Activated CD4-positive, alpha-beta T cell treated with anti-CD3 and anti-CD28 coated beads, Interleukin-2, amount 50 U/mL, for 24 hours (primary cell): Measurements from ENCODE around the gene PRKAR1B.

Source experiments
- DNase-seq, 2 donors: peaks; one replicate each; pipeline ENCODE4 v3.0.0-alpha.2; 2020; ENCODE audit warnings: low read depth in 1 of 2, low spot score in 1 of 2

Gene PRKAR1B

GRCh38 chr7:727104-727805 lies at the start of gene PRKAR1B:
TSS of gene PRKAR1B (minus strand) at chr7:727281. CDS start at chr7:711505, 15,776 bp downstream.
- DNase-seq, result peak in 1 of 2 donors; percentile 26

GRCh38 chr7:776381-776780 lies 49.3 kb upstream of the PRKAR1B start:
- DNase-seq, result no peak

- peak; percentile 50 to 56 for DNase-seq
Measured at GRCh38 chr7:774161-775109, 47.4 kb upstream of the PRKAR1B start.

- no peak for DNase-seq
Measured at GRCh38 chr7:773622-773915, 46.5 kb upstream of the PRKAR1B start.

GRCh38 chr7:772861-773621 lies 46.0 kb upstream of the PRKAR1B start:
- DNase-seq, result no peak

GRCh38 chr7:772392-772791 lies 45.3 kb upstream of the PRKAR1B start:
- no peak for DNase-seq

GRCh38 chr7:772005-772294 lies 44.9 kb upstream of the PRKAR1B start:
- no peak for DNase-seq

- DNase-seq, result no peak
Measured at GRCh38 chr7:771234-772004, 44.3 kb upstream of the PRKAR1B start.

- DNase-seq, result no peak
Measured at GRCh38 chr7:770741-771166, 43.7 kb upstream of the PRKAR1B start.

GRCh38 chr7:770336-770735 lies 43.3 kb upstream of the PRKAR1B start:
- DNase-seq, result no peak

- DNase-seq, result no peak
Measured at GRCh38 chr7:768881-769504, 41.9 kb upstream of the PRKAR1B start.

- DNase-seq, result peak in 1 of 2 donors; percentile 9
Measured at GRCh38 chr7:767941-768731, 41.1 kb upstream of the PRKAR1B start.

GRCh38 chr7:767580-767940 lies 40.5 kb upstream of the PRKAR1B start:
- DNase-seq, result no peak

GRCh38 chr7:765383-765782 lies 38.3 kb upstream of the PRKAR1B start:
- no peak for DNase-seq

- DNase-seq, result no peak
Measured at GRCh38 chr7:763762-764161, 36.7 kb upstream of the PRKAR1B start.

- no peak for DNase-seq
Measured at GRCh38 chr7:762885-763284, 35.8 kb upstream of the PRKAR1B start.

GRCh38 chr7:761631-762030 lies 34.5 kb upstream of the PRKAR1B start:
- no peak for DNase-seq

GRCh38 chr7:761101-761500 lies 34.0 kb upstream of the PRKAR1B start:
- DNase-seq, result no peak

GRCh38 chr7:760006-760405 lies 32.9 kb upstream of the PRKAR1B start:
- DNase-seq, result no peak

- DNase-seq, result no peak
Measured at GRCh38 chr7:759569-759968, 32.5 kb upstream of the PRKAR1B start.
